Fibroblast of skin of right quadriceps (primary cell): ENCODE results near the gene IGSF6.
"Not testable (repeated sequence)": the region's sequence is repeated elsewhere in the genome, so short reads cannot be mapped to it uniquely, and the experiment has no call there.

ENCODE experiments used
- DNase-seq: peaks from one replicate; pipeline ENCODE4 v3.0.0-alpha.2; 2013

IGSF6 gene

GRCh38 chr16:21652453-21652852 lies at the start of gene IGSF6:
Gene IGSF6 (minus strand): TSS chr16:21652608. CDS start chr16:21652598, 10 bp downstream.
- no peak for DNase-seq

GRCh38 chr16:21701271-21701670 lies 48.9 kb upstream of the IGSF6 start:
- no peak for DNase-seq

GRCh38 chr16:21698169-21699032 lies 46.0 kb upstream of the IGSF6 start:
- no peak for DNase-seq

GRCh38 chr16:21697032-21697431 lies 44.6 kb upstream of the IGSF6 start:
- no peak for DNase-seq

- DNase-seq = peak; percentile 7
Observed at GRCh38 chr16:21694609-21695008, 42.2 kb upstream of the IGSF6 start.

GRCh38 chr16:21690967-21691366 lies 38.6 kb upstream of the IGSF6 start:
- DNase-seq = not testable (repeated sequence)

- no peak for DNase-seq
Observed at GRCh38 chr16:21689107-21689506, 36.7 kb upstream of the IGSF6 start.

GRCh38 chr16:21685034-21685455 lies 32.6 kb upstream of the IGSF6 start:
- DNase-seq = no peak

- no peak for DNase-seq
Observed at GRCh38 chr16:21684199-21684598, 31.8 kb upstream of the IGSF6 start.

- DNase-seq = no peak
Observed at GRCh38 chr16:21683184-21683583, 30.8 kb upstream of the IGSF6 start.

- DNase-seq = not testable (repeated sequence)
Observed at GRCh38 chr16:21680714-21681113, 28.3 kb upstream of the IGSF6 start.

- DNase-seq = not testable (repeated sequence)
Observed at GRCh38 chr16:21674456-21674855, 22.0 kb upstream of the IGSF6 start.

- DNase-seq = no peak
Observed at GRCh38 chr16:21673469-21673868, 21.1 kb upstream of the IGSF6 start.

- DNase-seq = no peak
Observed at GRCh38 chr16:21667575-21667974, 15.2 kb upstream of the IGSF6 start.

- no peak for DNase-seq
Observed at GRCh38 chr16:21666772-21667171, 14.4 kb upstream of the IGSF6 start.

GRCh38 chr16:21664801-21665492 lies 12.5 kb upstream of the IGSF6 start:
- DNase-seq = no peak

GRCh38 chr16:21663889-21664647 lies 11.7 kb upstream of the IGSF6 start, which contains the start of gene OTOA:
Gene OTOA (plus strand): TSS chr16:21663968. CDS start chr16:21678515, 14,547 bp downstream.
- no peak for DNase-seq

GRCh38 chr16:21659124-21659523 lies 6.7 kb upstream of the IGSF6 start:
- no peak for DNase-seq

GRCh38 chr16:21656795-21657768 lies 4.7 kb upstream of the IGSF6 start:
- peak; percentile 53 for DNase-seq

GRCh38 chr16:21654881-21655280 lies 2.5 kb upstream of the IGSF6 start:
- no peak for DNase-seq

GRCh38 chr16:21654466-21654865 lies 2.1 kb upstream of the IGSF6 start:
- no peak for DNase-seq

GRCh38 chr16:21653571-21653970 lies 1.2 kb upstream of the IGSF6 start:
- no peak for DNase-seq
